IMR-90 (cell line): ENCODE data around the gene DHRS7B. TPM values are rescaled to one million over a fixed set of nuclear protein-coding genes. Genes with fewer than 3 reads are reported as not detected.
A peak's percentile ranks its signal among the peaks of the same experiment; 100 is the strongest.

Source experiments
- ATAC-seq: fragments of 200-7000 bp; cut with Tn5 transposase; 2 replicates; pipeline ENCODE4 v1.9.1; 2020; ENCODE audit warnings: low read depth, mild to moderate bottlenecking, moderate library complexity
- BruUV-seq: library from RNA; stranded (reverse); fragments of 400-500 nt; replicated peaks from 2 replicates; lab custom pipeline; 2021; lab: Mats Ljungman, UMichigan
- CTCF ChIA-PET: fragments of 300-600 bp; formaldehyde crosslinking; extraction: SDS; loops from one replicate; lab custom pipeline; 2021; ENCODE audit warnings: antibody characterized with exemption; lab: Yijun Ruan, JAX
- POLR2A ChIA-PET: fragments of 300-600 bp; sonication (Branson Sonifier 250); formaldehyde crosslinking; loops from one replicate; lab custom pipeline; 2022; ENCODE audit warnings: antibody characterized with exemption; ENCODE audit not compliant: unreplicated experiment; lab: Charles Lee
- DNase-seq: peaks from one replicate; pipeline ENCODE4 v3.0.0; 2013
- H2AFZ ChIP-seq: replicated peaks from 2 replicates; pipeline ENCODE3; 2013; ENCODE audit warnings: low read length, mild to moderate bottlenecking; ENCODE audit not compliant: poor library complexity
- H2AK5ac ChIP-seq: 2 replicates; pipeline ENCODE4 v1.6.1; 2013; ENCODE audit warnings: low read depth, low read length, inconsistent platforms
- H2AK9ac ChIP-seq: replicated peaks from 2 replicates; pipeline ENCODE3; 2013; ENCODE audit warnings: mild to moderate bottlenecking, low read depth, low read length, moderate library complexity; ENCODE audit not compliant: poor library complexity
- H2BK120ac ChIP-seq: 2 replicates; pipeline ENCODE4 v1.6.1; 2013; ENCODE audit warnings: low read depth, low read length, inconsistent platforms
- H2BK15ac ChIP-seq: 3 replicates; pipeline ENCODE4 v1.6.1; 2013; ENCODE audit warnings: low read depth, low read length, inconsistent platforms
- H2BK20ac ChIP-seq: 2 replicates; pipeline ENCODE4 v1.6.1; 2013; ENCODE audit warnings: low read depth, mild to moderate bottlenecking, inconsistent platforms, low read length, moderate library complexity
- H2BK5ac ChIP-seq: 2 replicates; pipeline ENCODE4 v1.6.1; 2013; ENCODE audit warnings: mild to moderate bottlenecking, low read depth, low read length, inconsistent platforms; ENCODE audit not compliant: poor library complexity, severe bottlenecking
- H3K14ac ChIP-seq: replicated peaks from 2 replicates; pipeline ENCODE4 v1.6.1; 2013; ENCODE audit warnings: low read depth, low read length, inconsistent platforms
- H3K18ac ChIP-seq: 2 replicates; pipeline ENCODE4 v1.6.1; 2013; ENCODE audit warnings: low read depth, low read length, control low read depth
- H3K23ac ChIP-seq: 2 replicates; pipeline ENCODE4 v1.6.1; 2013; ENCODE audit warnings: low read depth, low read length, inconsistent platforms
- H3K27ac ChIP-seq: 2 replicates; pipeline ENCODE4 v1.5.1; 2013; ENCODE audit warnings: mild to moderate bottlenecking, control low read depth, low read length; ENCODE audit not compliant: insufficient read depth
- H3K27me3 ChIP-seq: 2 replicates; pipeline ENCODE4 v1.6.1; 2013; ENCODE audit warnings: low read length; ENCODE audit not compliant: control insufficient read depth, insufficient read depth
- H3K36me3 ChIP-seq: 2 replicates; pipeline ENCODE4 v1.6.1; 2013; ENCODE audit warnings: low read length, mixed read lengths; ENCODE audit not compliant: control insufficient read depth, insufficient read depth
- H3K4ac ChIP-seq: 2 replicates; pipeline ENCODE4 v1.6.1; 2013; ENCODE audit warnings: low read depth, low read length, inconsistent platforms
- H3K4me1 ChIP-seq: 2 replicates; pipeline ENCODE4 v1.6.1; 2013; ENCODE audit warnings: low read length, mixed read lengths; ENCODE audit not compliant: control insufficient read depth, insufficient read depth
- H3K4me2 ChIP-seq: 2 replicates; pipeline ENCODE4 v1.6.1; 2013; ENCODE audit warnings: low read depth, mild to moderate bottlenecking, control low read depth, low read length, moderate library complexity
- H3K4me3 ChIP-seq: 2 replicates; pipeline ENCODE4 v1.5.1; 2013; ENCODE audit warnings: low read depth, mild to moderate bottlenecking, control low read depth, low read length, moderate library complexity; ENCODE audit not compliant: insufficient read depth
- H3K56ac ChIP-seq: 2 replicates; pipeline ENCODE4 v1.6.1; 2013; ENCODE audit warnings: low read length, inconsistent platforms; ENCODE audit not compliant: insufficient read depth; ENCODE audit errors: extremely low read depth
- H3K79me1 ChIP-seq, 2 experiments: 2 replicates each; pipeline ENCODE4 v1.6.1; 2013; ENCODE audit warnings: low read length in 2 of 2, inconsistent platforms in 1 of 2, low read depth in 1 of 2
- H3K9ac ChIP-seq: 2 replicates; pipeline ENCODE4 v1.6.1; 2013; ENCODE audit warnings: low read depth, low read length, control low read depth
- H3K9me1 ChIP-seq: 2 replicates; pipeline ENCODE4 v1.6.1; 2013; ENCODE audit warnings: low read length, inconsistent platforms; ENCODE audit not compliant: insufficient read depth
- H3K9me3 ChIP-seq: 2 replicates; pipeline ENCODE4 v1.6.1; 2013; ENCODE audit warnings: low read length; ENCODE audit not compliant: control insufficient read depth, insufficient read depth
- H4K20me1 ChIP-seq: 2 replicates; pipeline ENCODE4 v1.6.1; 2013; ENCODE audit warnings: low read length, inconsistent platforms; ENCODE audit not compliant: insufficient read depth
- H4K5ac ChIP-seq: 2 replicates; pipeline ENCODE4 v1.6.1; 2013; ENCODE audit warnings: mild to moderate bottlenecking, low read depth, low read length, control low read depth
- H4K8ac ChIP-seq, 2 experiments: 2 replicates each; pipeline ENCODE4 v1.6.1; 2013; ENCODE audit warnings: low read depth in 2 of 2, low read length in 2 of 2, control low read depth in 1 of 2, inconsistent platforms in 1 of 2
- H4K91ac ChIP-seq: 2 replicates; pipeline ENCODE4 v1.6.1; 2013; ENCODE audit warnings: low read depth, low read length, inconsistent platforms; ENCODE audit not compliant: insufficient read depth
- BHLHE40 ChIP-seq: fragments of 150-350 bp; IDR thresholded peaks from 2 replicates; pipeline ENCODE4 v1.6.1; 2016; ENCODE audit warnings: mild to moderate bottlenecking, low read depth, low read length
- CEBPB ChIP-seq: IDR thresholded peaks from 2 replicates; pipeline ENCODE4 v1.6.1; 2012; ENCODE audit warnings: low read depth, low read length, improper control_type of control experiment
- CHD1 ChIP-seq: IDR thresholded peaks from 2 replicates; pipeline ENCODE4 v1.6.1; 2012; ENCODE audit warnings: low read depth, low read length, improper control_type of control experiment
- CTCF ChIP-seq: conservative IDR thresholded peaks from 2 replicates; pipeline ENCODE4 v1.5.1; 2012; ENCODE audit warnings: mild to moderate bottlenecking, low read depth, low read length, improper control_type of control experiment
- ELK1 ChIP-seq: fragments of 150-350 bp; IDR thresholded peaks from 2 replicates; pipeline ENCODE4 v1.6.1; 2016; ENCODE audit warnings: low read depth, mild to moderate bottlenecking, low read length, moderate library complexity, borderline replicate concordance
- FOS ChIP-seq: fragments of 150-350 bp; IDR thresholded peaks from 2 replicates; pipeline ENCODE4 v1.6.1; 2016; ENCODE audit warnings: low read depth, low read length
- MAFK ChIP-seq: IDR thresholded peaks from 2 replicates; pipeline ENCODE4 v1.6.1; 2012; ENCODE audit warnings: low read depth, low read length, improper control_type of control experiment
- MAZ ChIP-seq: IDR thresholded peaks from 2 replicates; pipeline ENCODE4 v1.6.1; 2012; ENCODE audit warnings: low read depth, mild to moderate bottlenecking, low read length, improper control_type of control experiment, moderate library complexity, borderline replicate concordance
- MXI1 ChIP-seq: IDR thresholded peaks from 2 replicates; pipeline ENCODE4 v1.6.1; 2012; ENCODE audit warnings: low read depth, mild to moderate bottlenecking, low read length, moderate library complexity, borderline replicate concordance
- NFE2L2 ChIP-seq: fragments of 150-350 bp; IDR thresholded peaks from 2 replicates; pipeline ENCODE4 v1.6.1; 2016; ENCODE audit warnings: low read depth, mild to moderate bottlenecking, low read length
- POLR2A ChIP-seq: IDR thresholded peaks from 2 replicates; pipeline ENCODE4 v1.6.1; 2012; ENCODE audit warnings: mild to moderate bottlenecking, low read depth, low read length
- RAD21 ChIP-seq: IDR thresholded peaks from 2 replicates; pipeline ENCODE4 v1.6.1; 2012; ENCODE audit warnings: low read length, improper control_type of control experiment
- RCOR1 ChIP-seq: IDR thresholded peaks from 2 replicates; pipeline ENCODE4 v1.6.1; 2012; ENCODE audit warnings: mild to moderate bottlenecking, low read length, improper control_type of control experiment; ENCODE audit not compliant: insufficient replicate concordance
- RFX5 ChIP-seq: IDR thresholded peaks from 2 replicates; pipeline ENCODE4 v1.8.0; 2012; ENCODE audit warnings: low read depth, mild to moderate bottlenecking, low read length, moderate library complexity
- SMC3 ChIP-seq: fragments of 150-350 bp; IDR thresholded peaks from 2 replicates; pipeline ENCODE4 v1.6.1; 2016; ENCODE audit warnings: low read depth, mild to moderate bottlenecking, antibody characterized with exemption, low read length, moderate library complexity
- USF2 ChIP-seq: fragments of 150-350 bp; IDR thresholded peaks from 2 replicates; pipeline ENCODE4 v1.6.1; 2017; ENCODE audit warnings: mild to moderate bottlenecking, antibody characterized with exemption, low read length, low read depth
- WGBS, 2 experiments: methylation state at CpG; one replicate each; pipeline versions ENCODE4 v1.1.5 to v1.1.7; 2013; ENCODE audit warnings: missing lambda C conversion rate in 2 of 2; ENCODE audit not compliant: insufficient read length in 1 of 2; ENCODE audit errors: extremely low coverage in 2 of 2; 5-methylcytosine and 5-hydroxymethylcytosine counted together
- dilution Hi-C: fragments of 300-500 bp; cut with HindIII; formaldehyde crosslinking; loops from one replicate; pipeline ENCODE4 v1.14.3; 2018; ENCODE audit warnings: low sequenced_read_pairs; ENCODE audit not compliant: unreplicated experiment
- in situ Hi-C: fragments of 300-500 bp; cut with MboI; formaldehyde crosslinking; loops from 3 replicates; pipeline ENCODE4 v1.14.3; 2019; ENCODE audit warnings: low sequenced_read_pairs, inconsistent platforms, mixed read lengths
- intact Hi-C: fragments of 100-400 bp; cut with micrococcal nuclease; formaldehyde crosslinking; loops from 2 replicates; pipeline ENCODE4 v1.10.0; 2022
- polyA plus RNA-seq, 3 experiments: library from polyadenylated mRNA; depleted of rRNA; stranded (reverse); fragments of >200 nt; gene quantifications; 2 replicates each; pipeline ENCODE4 v1.2.3, GENCODE V29; 2012; ENCODE audit warnings: low replicate concordance in 1 of 3
- total RNA-seq: library from RNA; depleted of rRNA; stranded (reverse); fragments of >200 nt; gene quantifications from 2 replicates; pipeline ENCODE4 v1.2.3, GENCODE V29; 2012

The DHRS7B gene
- total and polyA plus RNA-seq, 2 of the 4 experiments (the other 2 are of a cell fraction) = 24.4 to 34.4 TPM

- H2AFZ ChIP-seq = no peak overlapping the region
- H4K5ac ChIP-seq = no peak overlapping the region
- H3K9me3 ChIP-seq = no peaks in the 10 kb centered on the region
- H2AK9ac ChIP-seq = no peak overlapping the region
- no peak overlapping the region for H3K4me3 ChIP-seq
- H3K9me1 ChIP-seq = no peaks in the 10 kb centered on the region
- no peaks in the 10 kb centered on the region for H3K79me1 ChIP-seq
- H3K56ac ChIP-seq = no peak overlapping the region
- peaks cover 4% of the 10 kb centered on the region; the same call in 1 of the 2 replicates for H3K27me3 ChIP-seq
- H4K91ac ChIP-seq = no peak overlapping the region
- no peak overlapping the region for H2BK20ac ChIP-seq
- in situ Hi-C loops = no loop called here
- H3K18ac ChIP-seq = no peak overlapping the region
- peak; percentile 42; the same call in 1 of the 2 replicates for ATAC-seq
- H3K9ac ChIP-seq = no peak overlapping the region
- no peak overlapping the region for H4K8ac ChIP-seq
- H2BK15ac ChIP-seq = no peak overlapping the region
- no peak overlapping the region for H2AK5ac ChIP-seq
- H3K36me3 ChIP-seq = no peaks in the 10 kb centered on the region
- no peak overlapping the region for H2BK5ac ChIP-seq
- no peak overlapping the region for H3K4ac ChIP-seq
- H3K23ac ChIP-seq = no peak overlapping the region
- no peaks in the 10 kb centered on the region for H3K4me1 ChIP-seq
- intact Hi-C loops = no loop called here
- no peak overlapping the region for H3K27ac ChIP-seq
- DNase-seq = no peak
- no peak overlapping the region for H3K14ac ChIP-seq
- no TSS peak for BruUV-seq
- POLR2A ChIA-PET = no interaction called here
- no peak overlapping the region for H3K4me2 ChIP-seq
- no CpG with 5 or more reads among the region's 1 CpG for WGBS, 2 experiments
- dilution Hi-C loops = no loop called here
- H2BK120ac ChIP-seq = no peak overlapping the region
- CTCF ChIA-PET = no interaction called here
- no peaks in the 10 kb centered on the region for H4K20me1 ChIP-seq
- TF ChIP-seq BHLHE40 (no peak), RFX5 (no peak), RAD21 (no peak), ELK1 (no peak), USF2 (no peak), MAZ (no peak), CTCF (no peak), MAFK (no peak), MXI1 (no peak), CHD1 (no peak), FOS (no peak), SMC3 (no peak), RCOR1 (no peak), CEBPB (no peak), POLR2A (no peak), NFE2L2 (no peak)
These were observed 37.6 kb upstream of the DHRS7B start for GRCh38 chr17:21089145-21089544.
